ENCODE measurements around the gene PSORS1C1.

DNA sequence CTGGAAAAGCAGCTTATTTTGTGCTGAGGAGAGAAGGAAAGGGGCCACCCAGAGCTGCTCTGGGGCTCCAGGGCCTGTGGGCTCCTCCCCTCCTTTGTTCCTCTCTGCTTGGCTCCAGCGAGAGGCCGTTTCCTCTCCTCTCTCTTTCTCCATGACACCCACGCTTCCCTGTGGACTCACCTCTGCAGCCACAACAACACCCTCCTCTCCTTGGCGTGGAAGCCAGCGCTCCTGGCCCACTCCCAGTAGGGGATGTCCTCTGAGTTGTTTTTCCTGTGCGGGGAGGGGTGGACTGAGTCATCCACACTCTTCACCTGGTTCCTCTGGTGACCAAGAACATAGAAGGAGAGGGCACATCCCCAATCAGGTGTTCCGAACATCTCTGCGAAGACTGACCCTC lies 10.6 kb downstream of the PSORS1C1 start:
- TF ChIP-seq POLR2AphosphoS5 (IDR thresholded peaks at IDR 0.05), result no peak
- TF ChIP-seq MXI1 (conservative IDR thresholded peaks at IDR 0.05; ENCODE audit: poor library complexity, severe bottlenecking), result no peak
